ENCODE results near the gene CARD11. TPM values are rescaled to one million over a fixed set of nuclear protein-coding genes. Genes with fewer than 3 reads are reported as not detected.

CARD11 gene
- total and polyA plus RNA-seq, 2 of the 4 experiments (the other 2 are of a cell fraction), result 0.18 to 0.26 TPM

- ChIA-PET CTCF (no interaction called here), POLR2A (ENCODE audit: unreplicated experiment) (interaction anchor here (0.6 kb wide), 1 partner anchor 164 kb away, joined by 3 read pairs; no protein-coding TSS in a partner anchor)
- Histone ChIP-seq H2AFZ (replicated peaks; ENCODE audit: low read length, poor library complexity) (no peak overlapping the region), H2BK120ac (ENCODE audit: low read depth, low read length) (no peak overlapping the region), H2BK15ac (ENCODE audit: low read depth, low read length) (no peak overlapping the region), H3K56ac (ENCODE audit: extremely low read depth, insufficient read depth, low read length) (no peak overlapping the region), H3K79me1 (ENCODE audit: low read depth in 1 of 2, low read length in 2 of 2) (no peaks in the 10 kb centered on the region), H3K27ac (ENCODE audit: insufficient read depth, low read length) (no peak overlapping the region), H4K20me1 (ENCODE audit: insufficient read depth, low read length) (no peaks in the 10 kb centered on the region), H3K9ac (ENCODE audit: low read depth, low read length) (no peak overlapping the region), H2AK5ac (ENCODE audit: low read depth, low read length) (no peak overlapping the region), H3K4me3 (ENCODE audit: insufficient read depth, low read depth, low read length) (no peak overlapping the region), H3K4ac (ENCODE audit: low read depth, low read length) (no peak overlapping the region), H3K4me2 (ENCODE audit: low read depth, low read length) (no peak overlapping the region), H3K9me1 (ENCODE audit: insufficient read depth, low read length) (no peaks in the 10 kb centered on the region), H3K23ac (ENCODE audit: low read depth, low read length) (no peak overlapping the region), H2BK5ac (ENCODE audit: low read depth, low read length, poor library complexity, severe bottlenecking) (no peak overlapping the region), H3K18ac (ENCODE audit: low read depth, low read length) (no peak overlapping the region), H4K5ac (ENCODE audit: low read depth, low read length) (no peak overlapping the region), H3K27me3 (ENCODE audit: control insufficient read depth, insufficient read depth, low read length) (peaks cover 17% of the 10 kb centered on the region; the same call in 1 of the 2 replicates), H2BK20ac (ENCODE audit: low read depth, low read length) (no peak overlapping the region), H3K14ac (replicated peaks; ENCODE audit: low read depth, low read length) (no peak overlapping the region), H3K4me1 (ENCODE audit: control insufficient read depth, insufficient read depth, low read length) (no peaks in the 10 kb centered on the region), H4K91ac (ENCODE audit: insufficient read depth, low read depth, low read length) (no peak overlapping the region), H2AK9ac (replicated peaks; ENCODE audit: low read depth, low read length, poor library complexity) (no peak overlapping the region), H3K9me3 (ENCODE audit: control insufficient read depth, insufficient read depth, low read length) (no peaks in the 10 kb centered on the region), H3K36me3 (ENCODE audit: control insufficient read depth, insufficient read depth, low read length) (no peaks in the 10 kb centered on the region), H4K8ac (ENCODE audit: low read depth in 2 of 2, low read length in 2 of 2) (no peak overlapping the region)
- intact Hi-C loops (cut with micrococcal nuclease), result loop anchor here (1.0 kb wide), 1 partner anchor 223 kb away; no protein-coding TSS in a partner anchor
- TF ChIP-seq POLR2A (IDR thresholded peaks at IDR 0.05; ENCODE audit: low read depth, low read length) (no peak), RFX5 (IDR thresholded peaks at IDR 0.05; ENCODE audit: low read depth, low read length) (no peak), RAD21 (IDR thresholded peaks at IDR 0.05; ENCODE audit: low read length) (no peak), ELK1 (IDR thresholded peaks at IDR 0.05; ENCODE audit: borderline replicate concordance, low read depth, low read length) (no peak), RCOR1 (IDR thresholded peaks at IDR 0.05; ENCODE audit: insufficient replicate concordance, low read length) (no peak), BHLHE40 (IDR thresholded peaks at IDR 0.05; ENCODE audit: low read depth, low read length) (no peak), SMC3 (IDR thresholded peaks at IDR 0.05; ENCODE audit: low read depth, low read length) (no peak), MAZ (IDR thresholded peaks at IDR 0.05; ENCODE audit: borderline replicate concordance, low read depth, low read length) (no peak), FOS (IDR thresholded peaks at IDR 0.05; ENCODE audit: low read depth, low read length) (no peak), NFE2L2 (IDR thresholded peaks at IDR 0.05; ENCODE audit: low read depth, low read length) (no peak), CTCF (conservative IDR thresholded peaks at IDR 0.05; ENCODE audit: low read depth, low read length) (no peak), MXI1 (IDR thresholded peaks at IDR 0.05; ENCODE audit: borderline replicate concordance, low read depth, low read length) (no peak), MAFK (IDR thresholded peaks at IDR 0.05; ENCODE audit: low read depth, low read length) (no peak), USF2 (IDR thresholded peaks at IDR 0.05; ENCODE audit: low read depth, low read length) (no peak), CHD1 (IDR thresholded peaks at IDR 0.05; ENCODE audit: low read depth, low read length) (no peak)
- no TSS peak for BruUV-seq (replicated peaks)
- dilution Hi-C loops (cut with HindIII; ENCODE audit: low sequenced_read_pairs, unreplicated experiment), result no loop called here
- DNase-seq (no peak), ATAC-seq (ENCODE audit: low read depth) (no peak)
- 56% methylated on average over 3 of the region's 13 CpGs; no CpG with 5 or more reads in 1 of the 2 experiments for WGBS, 2 experiments (ENCODE audit: extremely low coverage in 2 of 2, insufficient read length in 1 of 2)
- in situ Hi-C loops (cut with MboI; ENCODE audit: low sequenced_read_pairs), result no loop called here
These were observed 121.9 kb downstream of the CARD11 start for GRCh38 chr7:2921653-2922347.

Measured in IMR-90 (cell line).